Breast epithelium (tissue), 4 donors: Measurements from ENCODE around the gene ADGRB2. TPM values are rescaled to one million over a fixed set of nuclear protein-coding genes. Genes with fewer than 3 reads are reported as not detected.
A peak's percentile ranks its signal among the peaks of the same experiment; 100 is the strongest.

Experiments
- DNase-seq, 2 donors: peaks; one replicate each; pipeline ENCODE4 v3.0.0-alpha.2; 2019; ENCODE audit warnings: low spot score in 2 of 2
- H3K27ac ChIP-seq, 2 donors: fragments of 200-600 bp; sonication (generic) in 1 of 2; one replicate each; pipeline ENCODE4 v1.5.1; 2016 to 2019; ENCODE audit warnings: mild to moderate bottlenecking in 1 of 2
- H3K27me3 ChIP-seq, 2 donors: fragments of 200-600 bp; sonication (generic) in 1 of 2; one replicate each; pipeline versions ENCODE4 v1.5.1 to v1.6.0; 2017 to 2019; ENCODE audit warnings: control low read depth in 1 of 2, mild to moderate bottlenecking in 1 of 2
- H3K36me3 ChIP-seq: fragments of 200-600 bp; one replicate; pipeline ENCODE4 v1.5.1; 2019
- H3K4me1 ChIP-seq, 2 donors: fragments of 200-600 bp; sonication (generic); one replicate each; pipeline ENCODE4 v1.5.1; 2016 to 2019; ENCODE audit warnings: control low read depth in 1 of 2
- H3K4me3 ChIP-seq, 3 donors: fragments of 200-600 bp; sonication (generic); 1 replicate in 2 of 3; 2 replicates in 1 of 3; pipeline ENCODE4 v1.5.1; 2016 to 2019; ENCODE audit warnings: mild to moderate bottlenecking in 3 of 3, moderate library complexity in 2 of 3
- H3K9me3 ChIP-seq, 2 donors: fragments of 200-600 bp; sonication (generic) in 1 of 2; one replicate each; pipeline ENCODE4 v1.5.1; 2016 to 2019; ENCODE audit warnings: control low read depth in 1 of 2
- CTCF ChIP-seq, 3 donors: fragments of 450-650 bp; IDR thresholded peaks; one replicate each; pipeline ENCODE4 v1.5.1; 2016 to 2017; ENCODE audit warnings: antibody characterized with exemption in 3 of 3, mild to moderate bottlenecking in 3 of 3, moderate library complexity in 3 of 3
- POLR2A ChIP-seq: fragments of 450-650 bp; IDR thresholded peaks from one replicate; pipeline ENCODE4 v1.6.1; 2016; ENCODE audit warnings: antibody characterized with exemption, mild to moderate bottlenecking, moderate library complexity
- POLR2AphosphoS5 ChIP-seq, 3 donors: sonication (generic); formaldehyde crosslinking; IDR thresholded peaks; one replicate each; pipeline ENCODE4 v1.6.1; 2017; ENCODE audit warnings: antibody characterized with exemption in 3 of 3
- intact Hi-C: fragments of 100-400 bp; cut with DNase I; formaldehyde crosslinking; loops from one replicate; pipeline ENCODE4 v1.15.1; 2023; ENCODE audit warnings: low total_unique reads
- total RNA-seq, 3 donors: library from RNA; depleted of rRNA; stranded (reverse); fragments of >200 nt; gene quantifications; one replicate each; pipeline ENCODE4 v1.1.0, GENCODE V29; 2016

Gene ADGRB2
- total RNA-seq, 3 donors from 2014 or later = 1.3 to 4.9 (median 2.9) TPM

- Histone ChIP-seq H3K4me3 (peak overlapping the region in 2 of 3 donors; percentile 26 to 56), H3K36me3 (no peaks in the 10 kb centered on the region), H3K9me3 (no peaks in the 10 kb centered on the region), H3K4me1 (peaks cover 5 to 15% of the 10 kb centered on the region in 2 donors), H3K27ac (no peak overlapping the region), H3K27me3 (peaks cover 0 to 25% of the 10 kb centered on the region in 2 donors)
- DNase-seq = no peak
- intact Hi-C loops = no loop called here
- TF ChIP-seq POLR2AphosphoS5 (IDR thresholded peaks at IDR 0.05) = no peak
- TF ChIP-seq CTCF (IDR thresholded peaks at IDR 0.05) = no peak
- no peak for TF ChIP-seq POLR2A
These were observed 7.9 kb upstream of the ADGRB2 start for GRCh38 chr1:31771891-31772668.

- no peaks in the 10 kb centered on the region for H3K36me3 ChIP-seq
- H3K27ac ChIP-seq = no peak overlapping the region
- H3K9me3 ChIP-seq = no peaks in the 10 kb centered on the region
- peaks cover 5 to 15% of the 10 kb centered on the region in 2 donors for H3K4me1 ChIP-seq
- TF ChIP-seq CTCF (IDR thresholded peaks at IDR 0.05) (no peak), POLR2AphosphoS5 (IDR thresholded peaks at IDR 0.05) (no peak), POLR2A (no peak)
- no peak overlapping the region for H3K4me3 ChIP-seq
- peaks cover 0 to 25% of the 10 kb centered on the region in 2 donors for H3K27me3 ChIP-seq
- DNase-seq = peak; percentile 60 to 87
- intact Hi-C loops = no loop called here
These were observed 5.7 kb upstream of the ADGRB2 start for GRCh38 chr1:31769720-31770390.

GRCh38 chr1:31768939-31769704 lies 5.0 kb upstream of the ADGRB2 start:
- peaks cover 0 to 23% of the 10 kb centered on the region in 2 donors for H3K27me3 ChIP-seq
- DNase-seq = no peak

GRCh38 chr1:31768407-31768907 lies 4.3 kb upstream of the ADGRB2 start:
- H3K4me1 ChIP-seq = peaks cover 8 to 17% of the 10 kb centered on the region in 2 donors
- H3K36me3 ChIP-seq = no peaks in the 10 kb centered on the region
- H3K9me3 ChIP-seq = no peaks in the 10 kb centered on the region
- H3K27ac ChIP-seq = no peak overlapping the region
- no peak overlapping the region for H3K4me3 ChIP-seq
- intact Hi-C loops = no loop called here
- DNase-seq = no peak
- peaks cover 0 to 17% of the 10 kb centered on the region in 2 donors for H3K27me3 ChIP-seq
- no peak for TF ChIP-seq CTCF (IDR thresholded peaks at IDR 0.05)
- TF ChIP-seq POLR2AphosphoS5 (IDR thresholded peaks at IDR 0.05) = no peak
- TF ChIP-seq POLR2A = no peak

More at GRCh38 chr1:31768939-31769704, 5.0 kb upstream of the ADGRB2 start:
- Histone ChIP-seq H3K36me3 (no peaks in the 10 kb centered on the region), H3K9me3 (no peaks in the 10 kb centered on the region), H3K4me3 (no peak overlapping the region), H3K4me1 (peaks cover 8 to 15% of the 10 kb centered on the region in 2 donors), H3K27ac (no peak overlapping the region)
- TF ChIP-seq POLR2A (no peak), POLR2AphosphoS5 (IDR thresholded peaks at IDR 0.05) (no peak), CTCF (IDR thresholded peaks at IDR 0.05) (no peak)
- intact Hi-C loops = no loop called here
